Prostate gland (tissue), 2 donors: ENCODE results near the gene SRPX2.

ENCODE experiments used
- CTCF ChIP-seq, 4 experiments: fragments of 200-600 bp in 2 of 4; fragments of 450-650 bp in 2 of 4; sonication (generic) in 2 of 4; IDR thresholded peaks; 1 replicate in 3 of 4; 2 replicates in 1 of 4; pipeline ENCODE4 v1.5.1; 2016 to 2019; ENCODE audit warnings: antibody characterized with exemption in 4 of 4, mild to moderate bottlenecking in 2 of 4, moderate library complexity in 2 of 4
- POLR2AphosphoS5 ChIP-seq: sonication (generic); formaldehyde crosslinking; IDR thresholded peaks from one replicate; pipeline ENCODE4 v1.6.1; 2017; ENCODE audit warnings: antibody characterized with exemption

- TF ChIP-seq CTCF (IDR thresholded peaks at IDR 0.05) (no peak), POLR2AphosphoS5 (no peak)
Measured at GRCh38 chrX:100687546-100687945, 43.5 kb downstream of the SRPX2 start.
